ENCODE results near the gene FAM161B. TPM values are rescaled to one million over a fixed set of nuclear protein-coding genes. Genes with fewer than 3 reads are reported as not detected.
"Not testable (repeated sequence)": the region's sequence is repeated elsewhere in the genome, so short reads cannot be mapped to it uniquely, and the experiment has no call there.

The FAM161B gene
- total RNA-seq, 2 donors from 2014 or later = 2.7 to 3.8 TPM

GRCh38 chr14:73916324-73916723 is 33.6 kb downstream of the FAM161B start:
- Mint-ChIP-seq H3K27ac (no peak overlapping the region), H3K4me3 (no peak overlapping the region), H3K36me3 (peaks cover 35% of the 10 kb centered on the region), H3K4me1 (ENCODE audit: low read depth in 2 of 2) (peaks cover 0 to 9% of the 10 kb centered on the region in 2 donors), H3K9me3 (no peaks in the 10 kb centered on the region), H3K27me3 (no peaks in the 10 kb centered on the region)
- no peak for DNase-seq (ENCODE audit: low spot score)
- no peak for ATAC-seq

DNA sequence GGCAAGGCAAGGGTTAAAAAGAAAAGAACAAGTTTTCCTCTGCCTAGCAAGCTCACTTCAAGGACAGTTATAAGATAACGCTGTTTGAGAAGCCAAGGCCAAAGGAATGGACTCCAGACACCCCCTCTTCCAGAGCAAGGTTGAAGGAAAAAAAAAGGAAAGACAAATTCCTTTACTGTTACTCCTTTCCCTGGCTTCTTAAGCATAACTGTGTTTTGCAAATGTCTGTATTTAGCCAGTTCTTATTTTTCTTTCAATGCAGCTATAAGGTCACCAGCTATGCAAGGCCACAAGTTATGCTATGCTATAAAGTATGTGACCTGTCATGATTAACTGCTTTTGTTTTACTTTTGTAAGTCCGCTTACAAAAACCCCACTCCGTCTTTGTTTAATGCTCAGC is 36.6 kb downstream of the FAM161B start:
- H3K4me1 Mint-ChIP-seq (ENCODE audit: low read depth in 2 of 2) = peaks cover 8 to 20% of the 10 kb centered on the region in 2 donors
- H3K4me3 Mint-ChIP-seq = no peak overlapping the region
- H3K27ac Mint-ChIP-seq = no peak overlapping the region
- ATAC-seq (no peak), DNase-seq (ENCODE audit: low spot score) (no peak)
- no peaks in the 10 kb centered on the region for H3K27me3 Mint-ChIP-seq
- H3K9me3 Mint-ChIP-seq = no peaks in the 10 kb centered on the region
- H3K36me3 Mint-ChIP-seq = peaks cover 55% of the 10 kb centered on the region

DNA sequence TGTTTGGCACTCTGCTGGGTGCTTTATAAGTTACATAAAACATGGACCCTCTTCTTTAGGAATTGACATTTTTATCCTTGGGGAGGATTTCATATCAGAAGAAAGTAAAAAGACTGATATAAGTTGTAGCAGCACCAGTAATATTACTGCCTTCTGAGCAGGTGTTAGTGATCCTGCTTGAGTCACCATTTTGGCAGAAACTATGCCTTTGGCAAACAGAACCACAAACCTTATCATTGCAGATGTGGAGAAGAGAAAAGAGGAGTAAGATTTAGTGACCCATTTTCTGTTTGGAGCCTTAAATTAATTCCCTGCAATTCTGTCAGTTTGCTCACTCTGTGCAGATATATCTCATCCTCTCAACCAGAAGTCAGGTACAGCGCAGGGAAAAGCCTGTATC is 40.2 kb downstream of the FAM161B start:
- no peak overlapping the region for H3K4me3 Mint-ChIP-seq
- H3K9me3 Mint-ChIP-seq = no peaks in the 10 kb centered on the region
- H3K27ac Mint-ChIP-seq = peak overlapping the region in 1 of 2 donors; percentile 20
- DNase-seq (ENCODE audit: low spot score) = no peak
- no peaks in the 10 kb centered on the region for H3K27me3 Mint-ChIP-seq
- H3K36me3 Mint-ChIP-seq = peaks cover 64% of the 10 kb centered on the region
- ATAC-seq = no peak
- peaks cover 8 to 13% of the 10 kb centered on the region in 2 donors for H3K4me1 Mint-ChIP-seq (ENCODE audit: low read depth in 2 of 2)

- Mint-ChIP-seq H3K36me3 (peaks cover 19% of the 10 kb centered on the region), H3K9me3 (no peaks in the 10 kb centered on the region), H3K27ac (no peak overlapping the region), H3K27me3 (no peaks in the 10 kb centered on the region), H3K4me3 (no peak overlapping the region), H3K4me1 (ENCODE audit: low read depth in 2 of 2) (no peaks in the 10 kb centered on the region)
- ATAC-seq (no peak), DNase-seq (ENCODE audit: low spot score) (no peak)
Observed at GRCh38 chr14:73903028-73903427, 46.9 kb downstream of the FAM161B start.

GRCh38 chr14:73896521-73896920 is 53.4 kb downstream of the FAM161B start:
- ATAC-seq (no peak), DNase-seq (ENCODE audit: low spot score) (no peak)
- Mint-ChIP-seq H3K4me1 (ENCODE audit: low read depth in 2 of 2) (peaks cover 18 to 22% of the 10 kb centered on the region in 2 donors), H3K27me3 (no peaks in the 10 kb centered on the region), H3K9me3 (no peaks in the 10 kb centered on the region), H3K27ac (peak overlapping the region; percentile 9 to 34), H3K36me3 (peaks cover 25% of the 10 kb centered on the region), H3K4me3 (no peak overlapping the region)

DNA sequence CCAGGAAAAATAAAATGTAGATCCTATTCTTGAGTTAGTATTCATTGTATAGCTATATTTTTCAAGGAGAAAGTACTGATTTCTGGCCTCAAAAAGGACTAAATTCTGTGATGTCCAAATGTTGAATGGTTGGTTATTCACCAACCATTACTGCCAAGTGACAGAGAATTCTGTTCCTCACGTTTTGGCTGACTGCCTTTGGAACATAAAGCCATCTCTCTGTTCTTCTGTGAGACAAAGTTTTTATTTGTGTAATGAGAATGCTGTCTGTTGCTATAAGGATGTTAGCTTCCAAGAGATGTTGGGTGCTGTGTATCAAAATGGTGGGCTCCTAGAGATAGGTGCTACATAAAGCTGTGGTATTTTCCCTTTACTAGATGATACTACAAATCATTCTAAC is 54.0 kb downstream of the FAM161B start:
- Mint-ChIP-seq H3K9me3 (no peaks in the 10 kb centered on the region), H3K36me3 (peaks cover 25% of the 10 kb centered on the region), H3K27ac (peak overlapping the region; percentile 9 to 34), H3K4me3 (no peak overlapping the region), H3K27me3 (no peaks in the 10 kb centered on the region), H3K4me1 (ENCODE audit: low read depth in 2 of 2) (peaks cover 18 to 25% of the 10 kb centered on the region in 2 donors)
- no peak for ATAC-seq
- no peak for DNase-seq (ENCODE audit: low spot score)

DNA sequence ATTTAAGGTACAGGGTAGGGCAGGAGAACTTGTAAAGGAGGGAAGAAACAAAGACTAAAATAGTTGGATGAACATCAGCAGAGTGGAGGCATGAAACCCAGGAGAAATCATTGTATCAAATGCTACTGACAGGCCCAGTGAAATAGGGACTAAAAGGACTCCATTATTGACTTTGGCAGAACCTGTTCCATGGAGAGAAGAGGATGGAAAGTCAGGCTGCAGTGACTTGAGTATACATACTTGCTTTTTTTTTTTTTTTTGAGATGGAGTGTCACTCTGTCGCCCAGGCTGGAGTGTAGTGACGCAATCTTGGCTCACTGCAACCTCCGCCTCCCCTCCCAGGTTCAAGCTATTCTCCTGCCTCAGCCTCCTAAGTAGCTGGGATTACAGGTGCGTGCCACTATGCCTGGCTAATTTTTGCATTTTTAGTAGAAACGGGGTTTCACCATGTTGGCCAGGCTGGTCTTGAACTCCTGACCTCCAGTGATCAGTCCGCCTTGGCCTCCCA is 55.7 kb downstream of the FAM161B start:
- H3K4me1 Mint-ChIP-seq (ENCODE audit: low read depth in 2 of 2) = peaks cover 22 to 28% of the 10 kb centered on the region in 2 donors
- not testable (repeated sequence) for H3K27ac Mint-ChIP-seq; H3K27me3 Mint-ChIP-seq; H3K9me3 Mint-ChIP-seq; DNase-seq (ENCODE audit: low spot score); H3K4me3 Mint-ChIP-seq; ATAC-seq
- H3K36me3 Mint-ChIP-seq = peaks cover 25% of the 10 kb centered on the region

- Mint-ChIP-seq H3K4me3 (peak overlapping the region; percentile 39), H3K27me3 (no peaks in the 10 kb centered on the region), H3K36me3 (peaks cover 9% of the 10 kb centered on the region), H3K4me1 (ENCODE audit: low read depth in 2 of 2) (peaks cover 46 to 49% of the 10 kb centered on the region in 2 donors), H3K27ac (peak overlapping the region in 1 of 2 donors; percentile 97), H3K9me3 (no peaks in the 10 kb centered on the region)
- no peak for DNase-seq (ENCODE audit: low spot score)
- no peak for ATAC-seq
Observed at GRCh38 chr14:73889376-73889775, 60.5 kb downstream of the FAM161B start.

GRCh38 chr14:73888971-73889370 is 60.9 kb downstream of the FAM161B start:
- Mint-ChIP-seq H3K36me3 (peaks cover 4% of the 10 kb centered on the region), H3K27me3 (no peaks in the 10 kb centered on the region), H3K4me3 (peak overlapping the region; percentile 93), H3K9me3 (no peaks in the 10 kb centered on the region), H3K27ac (peak overlapping the region; percentile 97 to 100), H3K4me1 (ENCODE audit: low read depth in 2 of 2) (peaks cover 45 to 50% of the 10 kb centered on the region in 2 donors)
- DNase-seq (ENCODE audit: low spot score) (no peak), ATAC-seq (no peak)

DNA sequence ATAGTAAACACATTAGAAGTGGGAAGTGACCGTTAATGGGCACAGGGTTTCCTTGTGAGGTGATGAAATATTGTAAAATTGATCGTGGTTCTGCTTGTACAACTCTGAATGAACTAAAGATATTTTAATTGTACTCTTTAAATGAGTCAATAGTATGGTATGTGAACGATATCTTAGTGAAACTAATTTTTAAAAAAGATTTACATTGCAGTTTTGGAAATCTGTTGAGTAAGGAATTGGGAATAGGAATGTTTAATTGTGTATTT is 61.5 kb downstream of the FAM161B start:
- Mint-ChIP-seq H3K36me3 (no peaks in the 10 kb centered on the region), H3K27ac (peak overlapping the region; percentile 97 to 100), H3K27me3 (no peaks in the 10 kb centered on the region), H3K4me1 (ENCODE audit: low read depth in 2 of 2) (peaks cover 41 to 45% of the 10 kb centered on the region in 2 donors), H3K4me3 (peak overlapping the region; percentile 93), H3K9me3 (no peaks in the 10 kb centered on the region)
- DNase-seq (ENCODE audit: low spot score) (no peak), ATAC-seq (no peak)

GRCh38 chr14:73887694-73888459 is 62.0 kb downstream of the FAM161B start:
- Mint-ChIP-seq H3K9me3 (no peaks in the 10 kb centered on the region), H3K4me3 (peak overlapping the region; percentile 93), H3K4me1 (ENCODE audit: low read depth in 2 of 2) (peaks cover 41 to 45% of the 10 kb centered on the region in 2 donors), H3K27me3 (no peaks in the 10 kb centered on the region), H3K27ac (peak overlapping the region; percentile 97 to 100), H3K36me3 (no peaks in the 10 kb centered on the region)
- DNase-seq (ENCODE audit: low spot score) (no peak), ATAC-seq (no peak)

DNA sequence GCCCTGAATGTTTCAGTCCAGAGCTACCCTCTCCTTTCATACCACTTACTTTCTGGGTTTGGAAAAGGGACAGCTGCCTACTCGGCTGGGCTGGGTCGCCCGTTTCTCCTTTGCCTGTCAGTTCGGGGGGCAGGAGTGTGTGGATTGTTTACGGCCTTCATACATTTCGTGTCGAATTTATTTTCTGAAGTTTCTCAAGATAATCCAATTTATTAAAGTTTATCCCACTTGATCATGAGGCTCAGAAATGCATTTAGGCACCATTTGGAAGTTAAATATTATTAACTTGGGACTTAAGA is 62.6 kb downstream of the FAM161B start:
- Mint-ChIP-seq H3K4me1 (ENCODE audit: low read depth in 2 of 2) (peaks cover 41 to 45% of the 10 kb centered on the region in 2 donors), H3K9me3 (no peaks in the 10 kb centered on the region), H3K27me3 (no peaks in the 10 kb centered on the region), H3K36me3 (no peaks in the 10 kb centered on the region), H3K4me3 (peak overlapping the region; percentile 93), H3K27ac (peak overlapping the region; percentile 97 to 100)
- no peak for DNase-seq (ENCODE audit: low spot score)
- no peak for ATAC-seq

DNA sequence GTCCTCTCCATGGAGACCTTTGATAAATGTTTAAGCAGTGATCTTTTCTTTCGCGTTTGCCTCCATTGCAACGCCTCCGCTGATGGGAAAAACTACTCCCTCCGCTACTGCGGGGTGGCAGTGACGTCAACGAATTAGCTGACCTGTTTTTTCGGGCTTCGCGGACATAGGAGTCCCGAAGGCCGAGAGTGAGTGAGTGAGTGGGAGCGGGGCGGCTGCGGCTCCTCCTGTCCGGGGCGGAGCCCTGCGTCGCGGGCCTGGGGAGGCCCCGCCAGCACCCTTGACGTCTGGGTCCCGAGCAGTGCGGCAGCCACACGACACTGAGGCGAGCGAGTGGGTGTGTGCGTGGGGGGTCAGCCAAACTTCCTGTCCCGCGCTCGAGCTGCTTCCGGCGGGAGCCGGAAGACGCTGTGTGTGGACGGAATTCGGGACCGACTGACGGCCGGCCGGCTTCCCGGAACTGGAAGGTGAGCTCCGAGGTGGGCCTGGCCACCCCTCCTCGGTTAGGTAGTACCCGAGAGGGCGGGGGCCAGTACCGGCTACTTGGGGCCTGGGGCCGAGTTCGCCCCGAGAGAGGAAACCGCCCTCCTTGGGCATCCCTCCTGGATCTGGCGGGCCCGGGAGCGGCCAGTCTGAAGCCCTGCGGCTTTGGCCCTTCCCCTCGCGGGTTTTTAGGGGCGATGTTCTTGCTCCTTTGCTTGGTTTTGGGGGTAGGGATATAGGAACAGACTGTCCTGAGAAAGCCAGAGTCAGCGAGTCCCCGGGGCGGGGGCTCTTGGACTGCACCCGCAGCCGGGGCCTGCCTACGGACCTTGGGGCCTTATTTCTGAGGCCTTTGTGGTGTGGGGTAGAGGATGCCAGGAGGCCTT is 63.2 kb downstream of the FAM161B start, which contains the start of gene ZNF410:
Gene ZNF410, plus strand, starts transcription at position 411 of the 869 bp plus-strand sequence. CDS start 5,317 bp downstream, outside the sequence.
- Mint-ChIP-seq H3K27me3 (no peaks in the 10 kb centered on the region), H3K4me3 (peak within 1 kb of the TSS; percentile 93), H3K36me3 (no peaks in the 10 kb centered on the region), H3K4me1 (ENCODE audit: low read depth in 2 of 2) (peaks cover 37 to 42% of the 10 kb centered on the region in 2 donors), H3K27ac (peak within 1 kb of the TSS; percentile 97 to 100), H3K9me3 (no peaks in the 10 kb centered on the region)
- DNase-seq (ENCODE audit: low spot score) (peak; percentile 98), ATAC-seq (peak; percentile 100)
